GM21367 (cell line): Measurements from ENCODE around the gene EPB42.
"Not testable (repeated sequence)": the region's sequence is repeated elsewhere in the genome, so short reads cannot be mapped to it uniquely, and the experiment has no call there.

Source experiments
- ATAC-seq: cut with Tn5 transposase; IDR thresholded peaks from one replicate; pipeline ENCODE4 v1.9.1; 2021; ENCODE audit not compliant: unreplicated experiment

The EPB42 gene

GRCh38 chr15:43242616-43243015 is 21.8 kb upstream of the EPB42 start:
- no peak for ATAC-seq

- ATAC-seq = no peak
Observed at GRCh38 chr15:43241100-43241499, 20.3 kb upstream of the EPB42 start.

GRCh38 chr15:43239732-43240491 is 19.1 kb upstream of the EPB42 start:
- no peak for ATAC-seq

GRCh38 chr15:43238671-43239131 is 17.9 kb upstream of the EPB42 start:
- no peak for ATAC-seq

GRCh38 chr15:43237842-43238470 is 17.1 kb upstream of the EPB42 start:
- ATAC-seq = no peak

GRCh38 chr15:43235536-43235935 is 14.7 kb upstream of the EPB42 start:
- no peak for ATAC-seq

- ATAC-seq = no peak
Observed at GRCh38 chr15:43232289-43232874, 11.6 kb upstream of the EPB42 start.

GRCh38 chr15:43230640-43231115 is 9.9 kb upstream of the EPB42 start:
- ATAC-seq = no peak

GRCh38 chr15:43229977-43230376 is 9.2 kb upstream of the EPB42 start:
- no peak for ATAC-seq

- no peak for ATAC-seq
Observed at GRCh38 chr15:43226436-43227305, 5.9 kb upstream of the EPB42 start.

- not testable (repeated sequence) for ATAC-seq
Observed at GRCh38 chr15:43225950-43226255, 5.1 kb upstream of the EPB42 start.

- ATAC-seq = no peak
Observed at GRCh38 chr15:43225201-43225949, 4.6 kb upstream of the EPB42 start.

- ATAC-seq = no peak
Observed at GRCh38 chr15:43221422-43221821, 604 bp upstream of the EPB42 start.

- no peak for ATAC-seq
Observed at GRCh38 chr15:43219929-43220928, 589 bp downstream of the EPB42 start.

- no peak for ATAC-seq
Observed at GRCh38 chr15:43218908-43219706, 1.7 kb downstream of the EPB42 start.

GRCh38 chr15:43215961-43216360 is 4.9 kb downstream of the EPB42 start:
- ATAC-seq = no peak

GRCh38 chr15:43214592-43215295 is 6.1 kb downstream of the EPB42 start:
- no peak for ATAC-seq

GRCh38 chr15:43214169-43214568 is 6.6 kb downstream of the EPB42 start:
- no peak for ATAC-seq
